GM21576 (cell line): ENCODE measurements around the gene MED13L.
"Not testable (repeated sequence)": the region's sequence is repeated elsewhere in the genome, so short reads cannot be mapped to it uniquely, and the experiment has no call there.

ENCODE experiments used
- ATAC-seq: cut with Tn5 transposase; IDR thresholded peaks from one replicate; pipeline ENCODE4 v1.9.1; 2021; ENCODE audit warnings: mild to moderate bottlenecking, moderate library complexity; ENCODE audit not compliant: unreplicated experiment

MED13L gene

DNA sequence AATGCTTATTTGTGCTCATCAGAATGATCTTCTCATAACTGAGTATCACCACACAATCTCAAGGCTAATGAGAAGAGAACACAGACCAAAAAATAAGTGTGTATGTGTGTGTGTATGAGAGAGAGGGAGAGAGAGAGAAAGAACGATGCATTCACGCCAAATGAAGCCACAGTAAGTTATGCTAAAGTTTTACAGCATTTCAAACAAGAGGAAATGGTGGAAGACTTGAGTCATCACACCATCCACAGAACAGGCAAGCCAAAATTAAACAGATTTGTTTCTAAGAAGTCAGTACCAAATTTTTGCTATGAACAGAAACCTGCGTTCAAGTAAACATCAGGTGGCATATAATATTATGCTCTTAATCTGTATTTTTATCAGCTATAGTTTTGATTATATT is 141.2 kb downstream of the MED13L start:
- no peak for ATAC-seq

DNA sequence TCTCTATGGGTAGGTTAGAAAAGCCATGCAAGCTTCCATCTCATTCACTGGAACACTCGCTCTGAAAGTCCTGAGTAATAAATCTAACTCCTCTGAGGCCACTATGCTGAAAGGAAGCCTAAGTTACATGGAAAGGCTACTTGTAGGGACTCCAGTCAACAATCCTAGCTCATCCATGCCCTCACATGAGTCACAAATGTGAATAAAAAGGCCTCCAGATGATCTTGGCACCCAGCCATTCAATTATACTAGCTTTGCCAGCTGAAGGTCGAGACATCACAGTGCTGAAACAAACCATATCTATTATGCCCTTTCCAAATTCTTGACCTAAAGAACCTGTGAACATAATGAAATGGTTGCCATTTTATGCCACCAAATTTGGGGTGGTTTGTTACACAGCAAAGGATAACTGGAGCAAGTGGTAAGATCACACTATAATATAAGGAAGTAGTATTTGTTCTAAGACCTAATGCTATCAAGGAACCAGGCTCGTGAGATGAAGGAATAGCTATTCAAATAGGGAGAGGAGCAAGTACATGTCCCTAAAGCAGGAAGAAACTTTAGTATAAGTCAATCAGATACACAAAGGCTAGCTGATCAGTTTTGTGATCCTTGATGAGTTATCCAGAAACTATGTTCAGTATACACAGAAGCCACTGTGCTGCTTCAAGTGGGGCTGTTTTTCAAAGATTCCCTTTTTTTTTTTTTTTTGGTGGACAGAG is 142.1 kb downstream of the MED13L start:
- ATAC-seq = no peak

DNA sequence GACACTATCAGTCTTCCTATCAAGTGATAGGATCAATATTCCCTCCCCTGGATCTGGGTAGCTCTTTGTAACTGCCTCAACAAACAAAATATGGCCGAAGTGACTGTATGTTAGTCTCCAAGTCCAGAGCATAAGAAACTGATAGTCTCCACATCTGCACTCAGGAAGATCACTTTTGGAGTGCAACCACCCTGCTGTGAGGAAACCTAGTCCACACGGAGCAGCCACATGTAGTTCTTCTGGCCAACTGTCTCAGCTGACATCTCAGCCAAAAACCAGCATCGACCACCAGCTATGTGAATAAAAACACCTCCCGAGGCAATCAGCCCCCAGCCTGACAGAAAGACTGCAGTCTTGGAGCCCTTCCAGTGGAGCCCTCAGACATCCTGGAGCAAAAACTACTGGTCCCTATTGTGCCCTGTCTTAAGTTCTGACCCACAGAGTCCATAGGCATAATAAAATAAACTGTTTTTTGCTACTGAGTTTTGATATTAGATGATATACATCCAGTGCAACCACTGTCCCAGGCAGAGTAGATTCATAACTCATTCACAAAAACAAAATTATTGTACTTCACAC is 143.8 kb downstream of the MED13L start:
- ATAC-seq = no peak

DNA sequence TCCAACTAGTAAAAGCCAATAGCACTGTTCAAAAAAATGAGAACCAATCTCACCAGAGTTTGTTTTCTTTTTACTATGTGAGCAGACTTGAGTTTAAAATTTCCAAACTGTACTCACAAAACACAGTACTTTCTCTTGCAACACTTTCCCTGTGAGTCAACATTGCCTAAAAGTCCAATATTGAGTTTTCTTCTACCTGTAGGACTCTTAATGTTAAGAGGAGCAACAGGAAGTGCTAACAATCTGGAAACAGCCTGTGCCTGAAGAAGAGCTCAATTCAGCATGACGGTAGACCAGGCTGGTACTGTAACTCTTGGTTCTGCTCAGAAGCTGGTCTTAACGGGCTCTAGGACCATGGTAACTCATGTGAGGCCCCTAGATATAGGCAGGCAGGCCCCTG is 144.3 kb downstream of the MED13L start:
- ATAC-seq = no peak

DNA sequence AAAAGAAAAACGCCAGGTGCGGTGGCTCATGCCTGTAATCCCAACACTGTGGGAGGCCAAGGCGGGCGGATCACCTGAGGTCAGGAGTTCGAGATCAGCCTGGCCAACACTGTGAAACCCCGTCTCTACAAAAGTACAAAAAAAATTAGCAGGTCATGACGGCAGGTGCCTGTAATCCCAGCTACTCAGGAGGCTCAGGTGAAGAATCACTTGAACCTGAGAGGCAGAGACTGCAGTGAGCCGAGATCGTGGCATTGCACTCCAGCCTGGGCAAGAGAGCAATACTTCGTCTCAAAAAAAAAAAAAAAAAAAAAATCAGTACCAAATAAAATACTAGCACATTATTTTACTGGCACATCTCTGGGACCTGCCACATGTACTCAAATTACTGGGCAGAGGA is 145.5 kb downstream of the MED13L start:
- not testable (repeated sequence) for ATAC-seq

DNA sequence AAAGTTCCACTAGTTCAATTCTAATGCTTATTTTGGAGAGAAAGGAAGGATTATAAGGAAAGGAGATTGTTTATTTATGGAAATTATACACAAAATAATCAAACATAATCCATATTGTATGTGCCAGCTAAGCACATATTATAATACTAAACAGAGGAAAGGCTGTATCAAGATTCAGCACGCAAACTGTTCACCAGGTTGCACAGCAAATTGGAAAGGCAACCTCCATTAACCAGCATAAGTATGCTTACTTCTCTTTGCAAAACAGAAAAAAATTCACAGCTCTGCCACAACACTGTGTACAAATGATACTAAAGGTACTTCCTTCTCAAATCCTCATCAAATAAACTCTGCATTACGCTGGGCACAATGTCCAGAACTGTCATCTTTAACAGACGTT is 146.3 kb downstream of the MED13L start:
- no peak for ATAC-seq

DNA sequence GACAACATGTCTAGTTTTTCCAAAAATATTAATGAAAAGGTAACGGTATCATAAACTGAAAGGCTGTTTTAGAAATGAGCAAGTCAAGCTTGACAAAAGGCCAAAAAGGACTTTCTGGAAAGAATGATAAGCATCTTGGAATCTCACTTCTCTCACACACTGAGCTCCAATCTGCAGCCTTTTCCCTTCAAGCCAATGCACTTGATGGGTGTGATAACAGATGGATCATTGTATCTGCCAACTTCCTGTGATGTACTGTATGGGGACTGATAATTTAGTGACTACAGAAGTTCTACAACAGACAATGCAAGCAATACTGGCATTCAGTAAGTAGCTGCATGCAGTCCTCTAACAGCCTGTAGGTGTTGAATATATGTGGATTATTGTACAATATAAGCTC is 147.1 kb downstream of the MED13L start:
- no peak for ATAC-seq

DNA sequence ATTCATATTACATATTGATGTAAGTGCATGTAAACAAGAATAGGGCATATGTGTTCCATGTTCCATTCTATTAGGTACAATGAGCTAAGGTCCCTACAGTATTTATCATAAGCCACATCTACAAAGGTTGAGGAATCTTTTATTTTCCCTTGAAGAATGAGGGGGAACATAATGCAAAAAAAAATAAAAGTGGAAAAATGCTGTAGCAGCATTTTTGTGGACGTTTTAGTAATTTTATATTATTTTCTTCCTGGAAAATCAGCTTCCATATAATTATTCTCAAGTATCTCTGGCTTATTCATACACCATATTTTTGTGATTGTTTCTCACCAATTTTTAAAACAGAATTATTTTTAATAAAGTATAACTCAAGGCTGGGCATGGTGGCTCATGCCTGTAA is 148.7 kb downstream of the MED13L start:
- no peak for ATAC-seq

DNA sequence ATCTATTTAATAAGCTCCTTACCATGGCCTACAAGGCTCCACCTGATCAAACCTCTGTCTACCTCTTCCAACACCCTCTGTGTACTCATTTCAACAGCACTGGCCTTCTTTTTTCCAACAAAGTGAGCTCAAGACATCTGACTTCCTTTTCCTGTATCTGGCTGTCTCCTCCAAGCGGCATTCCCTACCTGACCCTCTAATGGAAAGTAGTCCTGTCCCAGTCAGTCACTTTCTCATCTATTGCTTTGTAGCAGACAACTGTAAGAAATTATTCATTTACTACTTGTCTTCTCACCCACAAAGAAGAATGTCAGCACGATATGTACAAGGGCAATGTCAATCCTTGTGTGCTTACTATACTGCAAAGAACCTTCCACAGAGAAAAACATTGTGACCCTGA is 149.6 kb downstream of the MED13L start:
- ATAC-seq = no peak

DNA sequence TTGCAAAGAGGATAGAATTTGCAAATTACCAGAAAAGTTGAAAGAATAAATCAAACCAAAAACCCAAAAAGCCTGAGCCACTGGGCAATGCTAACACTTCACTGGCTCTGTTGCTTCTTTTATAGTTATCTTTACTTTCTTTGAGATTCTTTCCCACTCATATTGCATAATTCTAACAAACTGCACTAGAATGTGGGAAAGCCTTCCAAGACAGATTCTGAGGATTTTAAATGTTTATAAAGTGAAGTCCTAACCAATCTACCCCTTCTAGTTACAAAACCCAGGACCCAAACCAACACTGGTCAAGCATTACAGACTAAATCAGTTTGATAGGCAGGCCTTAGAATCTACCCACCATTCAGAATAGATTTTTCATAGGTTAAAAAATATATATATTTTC is 150.9 kb downstream of the MED13L start:
- no peak for ATAC-seq

DNA sequence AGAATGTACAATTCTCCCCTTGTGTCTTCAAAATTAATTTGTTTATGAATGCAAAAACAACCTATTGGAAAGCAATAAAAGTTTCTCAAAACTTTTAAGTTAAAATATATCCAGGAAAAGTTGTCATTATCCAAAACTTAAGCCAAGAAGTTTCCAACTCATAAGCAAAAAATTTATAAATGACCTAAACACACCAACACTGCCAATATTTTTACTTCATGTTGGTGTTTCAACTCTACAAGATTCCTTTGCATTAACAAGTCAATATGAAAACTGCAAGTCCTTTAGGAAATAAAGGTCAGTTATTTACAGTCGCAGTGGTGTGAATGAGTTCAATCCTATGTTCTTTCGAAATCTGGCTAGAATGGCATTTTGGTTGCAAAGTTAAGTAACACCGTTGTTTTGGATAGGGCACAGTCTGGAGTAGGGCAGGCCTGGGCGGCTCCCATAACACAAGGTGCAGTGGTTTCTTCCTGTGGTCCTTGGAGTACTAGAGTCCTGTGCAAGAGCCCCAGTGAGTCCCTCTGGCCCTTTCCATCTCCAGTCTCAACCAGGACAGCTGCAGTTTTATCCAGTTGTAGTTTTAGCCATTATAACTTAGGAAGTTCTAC is 151.4 kb downstream of the MED13L start:
- no peak for ATAC-seq

DNA sequence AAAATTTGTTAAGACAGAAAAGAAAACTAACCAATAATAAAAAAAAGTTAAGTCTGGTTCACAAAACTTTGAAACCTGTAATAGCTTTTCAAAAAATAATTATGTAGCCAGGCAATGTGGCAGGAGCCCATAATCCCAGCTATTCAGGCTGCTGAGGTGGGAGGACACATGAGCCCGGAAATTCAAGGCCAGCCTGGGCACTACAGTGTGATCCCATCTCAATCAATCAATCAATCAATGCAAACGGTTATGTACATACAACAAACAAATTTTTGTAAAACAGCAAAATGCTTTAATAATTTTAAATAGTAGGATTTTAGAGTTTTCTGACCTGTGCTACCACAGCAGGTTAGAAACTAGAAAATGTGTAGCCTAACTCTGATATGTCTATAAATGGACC is 152.4 kb downstream of the MED13L start:
- ATAC-seq = no peak

DNA sequence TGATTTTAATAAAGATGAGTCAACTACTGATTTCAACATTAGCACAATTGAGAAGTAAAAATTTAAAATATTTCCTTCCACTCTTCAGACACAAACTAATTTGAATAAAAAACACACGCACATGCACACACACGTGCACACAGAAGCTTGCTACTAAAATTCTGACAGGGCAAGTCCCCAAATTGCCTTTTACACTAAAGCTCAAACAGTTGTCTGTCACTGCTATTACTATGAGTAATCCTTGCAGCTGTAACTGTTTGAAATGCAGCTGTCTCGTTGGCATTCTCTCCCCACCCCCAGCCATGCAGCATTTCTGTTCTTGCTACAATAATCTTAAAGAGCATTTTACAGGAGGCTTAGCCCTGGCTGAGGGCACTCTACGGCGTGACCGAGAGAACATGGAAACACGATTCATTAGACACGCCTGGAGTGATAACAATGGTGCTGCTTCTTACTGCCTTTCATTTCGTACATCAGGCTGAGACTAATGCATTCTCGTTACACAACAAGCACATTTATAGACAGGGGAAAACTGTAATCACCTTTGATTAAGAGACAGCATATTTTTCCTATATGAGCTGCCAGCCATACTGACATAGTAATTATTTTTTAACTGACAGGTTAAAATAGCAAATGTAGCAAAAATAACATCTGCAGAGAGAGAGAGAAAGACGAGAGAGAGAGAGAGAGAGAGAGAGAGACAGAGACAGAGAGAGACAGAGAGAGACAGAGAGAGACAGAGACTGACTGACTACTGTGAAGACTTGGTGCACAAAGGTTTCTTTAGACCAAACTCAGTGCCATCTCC is 153.8 kb downstream of the MED13L start:
- ATAC-seq = peak; percentile 82

DNA sequence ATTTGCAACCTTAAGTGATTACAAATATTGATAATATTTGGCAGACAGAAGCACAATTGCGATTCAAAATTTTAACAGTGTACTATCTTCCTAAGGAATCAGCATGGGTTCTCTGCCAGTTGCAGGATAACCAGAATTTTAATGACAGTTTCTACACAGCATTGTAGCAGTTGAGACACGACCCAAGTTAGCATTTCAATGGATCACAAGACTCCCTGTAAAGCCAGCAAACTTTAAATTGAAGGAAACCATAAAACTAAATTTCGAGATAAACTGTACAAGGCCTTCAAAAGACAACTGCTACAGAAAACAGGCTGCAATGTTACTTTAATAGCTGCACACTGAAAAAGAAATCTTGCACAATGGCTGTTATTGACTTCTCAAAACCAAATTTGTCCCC is 154.9 kb downstream of the MED13L start:
- ATAC-seq = no peak

DNA sequence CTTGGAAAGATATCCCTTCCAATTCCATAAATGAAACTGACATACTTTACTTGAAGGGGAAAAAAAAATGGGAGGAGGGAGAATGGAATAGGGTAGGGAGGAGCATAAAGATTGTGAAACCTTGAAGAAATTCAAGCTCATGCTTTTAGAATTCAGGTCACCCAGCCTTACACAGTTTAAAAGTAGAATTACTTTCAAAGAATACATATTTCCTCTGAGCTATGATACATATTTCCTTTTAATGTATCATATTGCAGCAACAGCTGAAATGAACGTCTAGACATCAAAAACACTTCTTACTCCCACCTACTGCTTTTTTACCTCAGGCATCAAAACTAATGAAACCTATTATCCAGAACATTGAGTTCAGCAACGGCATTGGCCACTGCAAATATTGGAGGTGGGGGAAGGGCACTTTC is 156.0 kb downstream of the MED13L start:
- ATAC-seq = no peak

DNA sequence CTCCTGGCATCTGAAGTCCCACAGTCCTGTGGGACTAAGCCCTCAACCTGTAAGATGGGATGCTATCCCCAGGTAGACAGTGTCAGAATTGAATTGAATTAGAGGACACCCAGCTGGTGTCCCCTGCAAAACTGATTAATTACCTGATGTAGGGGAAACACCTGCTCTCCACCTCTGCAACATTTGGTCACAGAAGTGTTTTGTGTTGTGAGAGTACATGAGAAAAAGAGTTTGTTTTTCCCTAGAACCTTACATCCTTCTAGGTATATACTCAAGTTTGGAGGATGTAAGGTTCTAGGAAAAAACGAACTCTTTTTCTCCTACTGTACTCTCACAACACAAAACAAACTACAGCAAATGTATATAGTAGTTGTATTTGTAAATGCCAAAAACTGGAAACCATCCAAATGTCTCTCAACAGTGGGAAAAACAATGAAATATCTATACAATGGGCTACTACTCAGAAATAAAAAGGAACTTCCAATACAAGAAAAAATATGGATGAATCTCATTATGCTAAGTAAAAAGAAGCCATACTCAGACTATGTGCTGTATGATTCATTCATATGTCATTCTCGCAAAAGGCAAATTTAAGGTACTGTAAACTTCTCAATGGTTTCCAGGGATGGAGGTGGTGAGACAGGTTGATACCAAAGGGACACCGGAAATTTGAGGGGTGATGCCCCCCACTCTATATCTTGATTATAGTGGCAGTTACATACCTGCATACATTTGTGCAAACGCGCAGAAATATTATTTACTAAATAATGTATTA is 160.7 kb downstream of the MED13L start:
- ATAC-seq = no peak

DNA sequence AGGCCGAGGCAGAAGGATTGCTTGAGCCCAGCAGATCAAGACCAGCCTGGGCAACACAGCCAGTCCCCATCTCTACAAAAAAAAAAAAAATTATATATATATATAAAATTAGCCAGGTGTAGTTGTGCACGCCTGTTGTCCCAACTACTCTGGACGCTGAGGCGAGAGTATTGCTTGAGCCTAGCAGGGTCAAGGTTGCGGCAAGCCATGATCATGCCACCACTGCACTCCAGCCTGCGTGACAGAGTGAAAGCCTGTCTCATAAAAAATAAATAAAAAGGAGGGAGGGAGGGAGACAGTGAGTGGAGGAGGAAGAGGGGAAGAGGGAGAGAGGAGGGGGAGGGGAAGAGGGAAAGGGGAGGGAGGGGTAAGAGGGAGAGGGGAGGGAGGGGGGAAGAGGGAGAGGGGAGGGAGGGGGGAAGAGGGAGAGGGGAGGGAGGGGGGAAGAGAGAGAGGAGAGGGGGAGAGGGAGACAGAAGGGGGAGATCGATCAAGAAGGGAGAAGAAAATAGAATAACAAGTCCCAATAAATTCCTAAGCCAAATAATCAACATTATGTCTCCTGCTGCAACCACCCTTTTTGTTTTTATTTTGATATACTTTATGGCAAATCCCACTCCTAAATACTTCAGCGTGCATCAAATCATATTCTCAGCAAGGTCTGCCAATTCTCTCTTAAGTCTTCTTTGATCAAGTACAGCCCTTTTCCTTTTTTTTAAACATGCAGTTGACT is 163.9 kb downstream of the MED13L start:
- ATAC-seq = no peak

DNA sequence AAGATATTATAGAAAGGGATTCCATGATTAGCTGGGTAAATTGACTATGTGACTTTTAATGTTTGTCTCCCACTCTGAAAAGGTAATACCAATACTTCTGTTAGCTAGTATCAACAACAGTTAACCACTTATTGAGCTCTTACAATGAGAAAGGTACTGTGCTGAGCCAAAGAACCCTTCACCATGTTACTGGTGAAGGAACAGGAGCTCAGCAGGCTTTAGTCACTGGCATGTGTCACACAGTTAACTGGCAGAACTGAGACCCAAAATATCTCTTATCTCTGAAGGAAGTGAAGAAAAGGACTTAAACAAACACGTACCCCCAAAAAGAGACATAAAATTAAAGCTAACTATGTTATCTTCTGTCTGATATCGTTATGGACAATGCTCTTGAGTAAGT is 170.6 kb downstream of the MED13L start:
- no peak for ATAC-seq

DNA sequence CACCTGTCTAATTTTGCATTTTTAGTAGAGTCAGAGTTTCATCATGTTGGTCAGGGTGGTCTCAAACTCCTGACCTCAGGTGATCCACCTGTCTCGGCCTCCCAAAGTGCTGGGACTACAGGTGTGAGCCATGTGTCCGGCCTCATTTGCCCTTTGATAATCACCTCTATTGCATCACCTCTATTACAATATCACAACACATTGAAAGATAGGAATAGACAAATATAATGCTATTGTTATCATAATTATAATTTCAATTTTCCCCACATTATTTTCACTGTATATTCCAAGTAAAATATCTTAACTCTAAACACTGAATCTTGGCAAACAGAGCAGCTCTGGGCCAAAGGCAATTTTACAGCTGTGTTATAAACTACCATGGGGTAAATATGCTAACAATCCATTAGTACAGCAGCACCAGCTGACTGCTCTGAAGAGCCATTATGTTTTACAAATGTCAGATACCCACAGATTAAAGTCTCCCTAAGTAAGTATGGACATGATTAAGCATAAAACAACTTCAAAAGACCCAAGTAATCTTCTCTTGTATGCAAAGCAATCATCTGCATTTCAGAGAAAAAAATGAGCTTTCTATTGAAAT is 173.2 kb downstream of the MED13L start:
- ATAC-seq = no peak

DNA sequence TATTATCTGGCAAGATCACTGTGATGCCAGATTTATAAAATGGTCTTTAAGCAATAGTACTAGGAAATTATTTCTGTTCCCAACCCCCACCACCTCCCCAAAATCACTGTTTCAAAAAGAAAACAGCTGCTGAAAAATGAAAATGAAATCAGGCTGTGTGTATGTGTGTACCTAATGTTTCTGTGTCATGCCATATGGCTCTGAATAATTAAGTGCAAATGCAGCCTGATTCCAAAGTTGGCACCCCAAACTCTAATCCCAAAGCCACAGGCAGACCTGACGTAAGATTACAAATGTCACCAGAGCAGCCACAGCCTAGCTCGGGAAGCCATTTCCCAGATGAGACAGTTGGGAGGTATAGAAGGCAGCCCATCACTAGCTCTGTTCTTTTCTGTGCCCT is 175.5 kb downstream of the MED13L start:
- ATAC-seq = no peak
